ENCODE data around the gene ST8SIA4. TPM values are rescaled to one million over a fixed set of nuclear protein-coding genes. Genes with fewer than 3 reads are reported as not detected.

Gene ST8SIA4
- total RNA-seq, 1 experiment from 2014 or later, result not detected

- H3K27ac ChIP-seq (ENCODE audit: insufficient read length, low read depth, low read length), result no peak overlapping the region
- H3K23me2 ChIP-seq (ENCODE audit: insufficient read length, low read depth, low read length, poor library complexity, severe bottlenecking), result no peaks in the 10 kb centered on the region
- Mint-ChIP-seq H3K4me3 (no peak overlapping the region), H3K27me3 (ENCODE audit: low read depth) (no peaks in the 10 kb centered on the region), H3K27ac (no peak overlapping the region), H3K36me3 (ENCODE audit: insufficient read depth in 1 of 3, low read depth in 3 of 3) (no peaks in the 10 kb centered on the region; a peak in 1 of 7 replicates), H3K9me3 (no peaks in the 10 kb centered on the region), H3K4me1 (peaks cover 12 to 26% of the 10 kb centered on the region in 2 experiments)
- no peaks in the 10 kb centered on the region for H3K9me3 ChIP-seq (ENCODE audit: control insufficient read depth, low read depth, low read length)
- no peak overlapping the region for H2BK120ac ChIP-seq (ENCODE audit: low read depth, low read length, poor library complexity, severe bottlenecking)
- no peaks in the 10 kb centered on the region for H3K79me1 ChIP-seq (ENCODE audit: insufficient read depth, low read depth, low read length, poor library complexity, severe bottlenecking)
- H3K4me2 ChIP-seq (ENCODE audit: insufficient read depth, insufficient read length, low read length), result no peak overlapping the region
- no peaks in the 10 kb centered on the region for H3K27me3 ChIP-seq (ENCODE audit: insufficient read depth, low read length)
- H4K91ac ChIP-seq (ENCODE audit: insufficient read length, low read depth, low read length), result no peak overlapping the region
- H3K4me1 ChIP-seq (ENCODE audit: insufficient read depth, low read length), result no peaks in the 10 kb centered on the region; the same call in 1 of the 2 replicates
- H3T11ph ChIP-seq (ENCODE audit: low read length), result no peak overlapping the region
- no peak overlapping the region for H2BK15ac ChIP-seq (ENCODE audit: low read depth, low read length)
- no peaks in the 10 kb centered on the region for H3K79me2 ChIP-seq (ENCODE audit: insufficient read depth, low read length)
- H2AFZ ChIP-seq (ENCODE audit: low read length), result no peak overlapping the region
- H2AK5ac ChIP-seq (ENCODE audit: insufficient read length, low read length), result no peak overlapping the region
- no peak overlapping the region for H2BK20ac ChIP-seq (ENCODE audit: low read depth, low read length, poor library complexity, severe bottlenecking)
- no peak overlapping the region for H4K5ac ChIP-seq (ENCODE audit: insufficient read length, low read depth, low read length)
- H3K56ac ChIP-seq (ENCODE audit: insufficient read length, low read depth, low read length), result no peak overlapping the region
- TF ChIP-seq CTCF (conservative IDR thresholded peaks at IDR 0.05), result no peak
- no peak overlapping the region for H4K8ac ChIP-seq (replicated peaks; ENCODE audit: insufficient read length, low read depth, low read length)
- DNase-seq, result no peak
- H2BK12ac ChIP-seq (ENCODE audit: insufficient read length, low read depth, low read length), result no peak overlapping the region
- no peaks in the 10 kb centered on the region for H4K20me1 ChIP-seq (ENCODE audit: control insufficient read depth, insufficient read depth, insufficient read length)
- no peak overlapping the region for H3K4ac ChIP-seq (ENCODE audit: low read depth, low read length)
- no CpG with 5 or more reads among the region's 2 CpGs for WGBS (ENCODE audit: extremely low coverage, insufficient read length, low lambda C conversion rate)
- no peak overlapping the region for H3K18ac ChIP-seq (ENCODE audit: insufficient read length, low read depth, low read length)
- H2BK5ac ChIP-seq (ENCODE audit: insufficient read length, low read length), result no peak overlapping the region
- no peak overlapping the region for H3K23ac ChIP-seq (ENCODE audit: insufficient read length, low read depth, low read length)
- no peak overlapping the region for H3K14ac ChIP-seq (ENCODE audit: insufficient read depth, low read length)
- no peak overlapping the region for H3K9ac ChIP-seq (ENCODE audit: extremely low read depth, insufficient read length, low read length)
These were observed 76.9 kb downstream of the ST8SIA4 start for GRCh38 chr5:100826133-100826532.
